HG03432 (cell line): ENCODE data around the gene XRCC4.

Experiments used
- ATAC-seq: cut with Tn5 transposase; IDR thresholded peaks from one replicate; pipeline ENCODE4 v1.9.1; 2021; ENCODE audit warnings: mild to moderate bottlenecking, moderate library complexity; ENCODE audit not compliant: unreplicated experiment

The XRCC4 gene

GRCh38 chr5:83069096-83069799 lies 8.1 kb upstream of the XRCC4 start:
- ATAC-seq: no peak

- ATAC-seq: no peak
Observed at GRCh38 chr5:83071286-83072051, 5.9 kb upstream of the XRCC4 start.

- no peak for ATAC-seq
Observed at GRCh38 chr5:83072966-83073365, 4.4 kb upstream of the XRCC4 start.

GRCh38 chr5:83077662-83078261 lies 415 bp downstream of the XRCC4 start:
- peak; percentile 9 for ATAC-seq

GRCh38 chr5:83082750-83083149 lies 5.4 kb downstream of the XRCC4 start:
- ATAC-seq: no peak

- ATAC-seq: no peak
Observed at GRCh38 chr5:83084336-83084735, 7.0 kb downstream of the XRCC4 start.

GRCh38 chr5:83085106-83085505 lies 7.8 kb downstream of the XRCC4 start:
- ATAC-seq: no peak

GRCh38 chr5:83090169-83090568 lies 12.8 kb downstream of the XRCC4 start:
- ATAC-seq: no peak

GRCh38 chr5:83092619-83093018 lies 15.3 kb downstream of the XRCC4 start:
- no peak for ATAC-seq

GRCh38 chr5:83093692-83094091 lies 16.3 kb downstream of the XRCC4 start:
- no peak for ATAC-seq

GRCh38 chr5:83095163-83095956 lies 18.0 kb downstream of the XRCC4 start:
- ATAC-seq: no peak

- no peak for ATAC-seq
Observed at GRCh38 chr5:83095957-83096539, 18.7 kb downstream of the XRCC4 start.

GRCh38 chr5:83096660-83097339 lies 19.5 kb downstream of the XRCC4 start:
- ATAC-seq: no peak

GRCh38 chr5:83097689-83098231 lies 20.4 kb downstream of the XRCC4 start:
- ATAC-seq: peak; percentile 50

- ATAC-seq: no peak
Observed at GRCh38 chr5:83099001-83099400, 21.7 kb downstream of the XRCC4 start.

- ATAC-seq: no peak
Observed at GRCh38 chr5:83099445-83099844, 22.1 kb downstream of the XRCC4 start.

- ATAC-seq: no peak
Observed at GRCh38 chr5:83101514-83101913, 24.2 kb downstream of the XRCC4 start.

GRCh38 chr5:83102364-83102980 lies 25.1 kb downstream of the XRCC4 start:
- no peak for ATAC-seq

- no peak for ATAC-seq
Observed at GRCh38 chr5:83104021-83104420, 26.7 kb downstream of the XRCC4 start.
